CD4-positive, alpha-beta memory T cell (primary cell): ENCODE data around the gene NLRP12. TPM values are rescaled to one million over a fixed set of nuclear protein-coding genes. Genes with fewer than 3 reads are reported as not detected.
A peak's percentile ranks its signal among the peaks of the same experiment; 100 is the strongest.
"Not testable (repeated sequence)": the region's sequence is repeated elsewhere in the genome, so short reads cannot be mapped to it uniquely, and the experiment has no call there.

ENCODE experiments used
- CTCF ChIA-PET: fragments of 350-600 bp; sonication (Branson Sonifier 250); formaldehyde crosslinking; loops from one replicate; lab custom pipeline; 2021; ENCODE audit warnings: inconsistent platforms; ENCODE audit not compliant: partially characterized antibody; lab: Charles Lee
- POLR2A ChIA-PET: fragments of 350-600 bp; sonication (Branson Sonifier 250); formaldehyde crosslinking; loops from one replicate; lab custom pipeline; 2021; ENCODE audit not compliant: partially characterized antibody; lab: Charles Lee
- DNase-seq, 5 donors: peaks; one replicate each; pipeline versions ENCODE4 v3.0.0 to v3.0.0-alpha.2; 2020 to 2022; ENCODE audit warnings: mixed read lengths in 1 of 5
- H3K27ac ChIP-seq: one replicate; pipeline ENCODE4 v1.7.0; 2013; ENCODE audit warnings: low read depth, low read length
- H3K27me3 ChIP-seq: 2 replicates; pipeline ENCODE4 v1.7.0; 2013; ENCODE audit warnings: mild to moderate bottlenecking, low read length, moderate library complexity; ENCODE audit not compliant: insufficient read depth
- H3K36me3 ChIP-seq: 2 replicates; pipeline ENCODE4 v1.7.0; 2013; ENCODE audit warnings: mild to moderate bottlenecking, low read length, moderate library complexity; ENCODE audit not compliant: insufficient read depth
- H3K4me1 ChIP-seq: 2 replicates; pipeline ENCODE4 v1.7.0; 2013; ENCODE audit warnings: mild to moderate bottlenecking, low read length, moderate library complexity; ENCODE audit not compliant: insufficient read depth
- H3K4me3 ChIP-seq, 2 donors: one replicate each; pipeline ENCODE4 v1.7.0; 2013; ENCODE audit warnings: low read length in 2 of 2, mild to moderate bottlenecking in 1 of 2
- H3K9me3 ChIP-seq, 2 donors: one replicate each; pipeline ENCODE4 v1.7.0; 2013; ENCODE audit warnings: low read length in 2 of 2, control low read depth in 1 of 2; ENCODE audit not compliant: control insufficient read depth in 1 of 2
- H3K27ac Mint-ChIP-seq, 7 donors: one replicate each; pipeline ENCODE4 v1.8.0; 2020 to 2021; ENCODE audit warnings: mixed read lengths in 7 of 7, mild to moderate bottlenecking in 6 of 7, inconsistent platforms in 3 of 7, moderate library complexity in 3 of 7
- H3K27me3 Mint-ChIP-seq, 2 donors: one replicate each; pipeline ENCODE4 v1.8.0; 2020 to 2021; ENCODE audit warnings: mixed read lengths in 2 of 2
- H3K36me3 Mint-ChIP-seq, 2 donors: one replicate each; pipeline ENCODE4 v1.8.0; 2020 to 2021; ENCODE audit warnings: mixed read lengths in 2 of 2, inconsistent platforms in 1 of 2, mild to moderate bottlenecking in 1 of 2
- H3K4me1 Mint-ChIP-seq, 4 donors: one replicate each; pipeline ENCODE4 v1.8.0; 2020 to 2021; ENCODE audit warnings: mixed read lengths in 4 of 4, mild to moderate bottlenecking in 1 of 4
- H3K4me3 Mint-ChIP-seq, 8 donors: one replicate each; pipeline ENCODE4 v1.8.0; 2020 to 2021; ENCODE audit warnings: mixed read lengths in 8 of 8, mild to moderate bottlenecking in 7 of 8, moderate library complexity in 6 of 8, inconsistent platforms in 3 of 8
- H3K9me3 Mint-ChIP-seq, 8 donors: one replicate each; pipeline ENCODE4 v1.8.0; 2020 to 2021; ENCODE audit warnings: mixed read lengths in 8 of 8, mild to moderate bottlenecking in 5 of 8, inconsistent platforms in 3 of 8, moderate library complexity in 1 of 8
- intact Hi-C: fragments of 100-400 bp; cut with micrococcal nuclease; formaldehyde crosslinking; loops from one replicate; pipeline ENCODE4 v1.15.1; 2023
- polyA plus RNA-seq, 2 donors: library from polyadenylated mRNA; unstranded; fragments of 300-500 nt; fragmentation: Illumina TruSeq; gene quantifications; one replicate each; pipeline ENCODE4 v1.2.3, GENCODE V29; 2021
- total RNA-seq, 2 experiments: library from RNA; stranded (reverse); gene quantifications; one replicate each; pipeline ENCODE4 v1.2.3, GENCODE V29; 2021

NLRP12 gene
- total and polyA plus RNA-seq, 4 experiments from 2014 or later, result not detected

DNA sequence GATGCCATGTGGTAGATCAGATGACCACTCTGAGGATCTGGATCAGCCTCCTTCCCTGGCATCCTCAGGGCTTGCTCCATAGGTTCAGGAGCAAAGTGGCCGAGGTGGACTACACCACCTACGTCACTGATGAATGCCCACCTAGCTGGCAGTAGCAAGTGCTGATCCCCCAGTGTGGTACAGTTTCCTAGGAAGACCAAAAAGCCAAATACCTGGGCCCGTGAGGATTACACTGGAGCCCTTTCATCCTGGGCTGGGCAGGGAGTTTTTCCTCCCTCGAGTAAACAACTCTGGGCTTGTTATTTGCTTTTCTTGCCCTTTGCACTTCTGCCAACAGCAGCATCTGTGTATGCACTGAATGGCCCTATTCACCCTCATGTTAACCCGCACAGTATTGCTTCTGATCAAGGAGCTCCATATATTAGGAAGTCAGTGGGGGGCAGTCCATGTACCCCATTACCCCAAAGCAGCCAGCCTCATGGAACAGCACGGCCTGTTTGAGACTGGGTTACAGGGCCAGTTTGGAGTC, 40.3 kb upstream of the NLRP12 start:
- Histone ChIP-seq H3K27me3 (no peaks in the 10 kb centered on the region), H3K27ac (no peak overlapping the region), H3K36me3 (no peaks in the 10 kb centered on the region), H3K4me1 (peaks cover 19% of the 10 kb centered on the region), H3K4me3 (no peak overlapping the region), H3K9me3 (no peaks in the 10 kb centered on the region)
- peaks cover 0 to 4% (median 0%) of the 10 kb centered on the region in 8 donors for H3K9me3 Mint-ChIP-seq
- H3K4me3 Mint-ChIP-seq, result peak overlapping the region in 1 of 8 donors; percentile 29
- H3K36me3 Mint-ChIP-seq, result peaks cover 0 to 15% of the 10 kb centered on the region in 2 donors
- no peaks in the 10 kb centered on the region for H3K27me3 Mint-ChIP-seq
- POLR2A ChIA-PET, result no interaction called here
- CTCF ChIA-PET, result interaction anchor here (1.0 kb wide), 2 partner anchors 18 to 19 kb away, joined by 3 read pairs; partner anchors contain the start of gene PRKCG
- DNase-seq, result no peak
- H3K27ac Mint-ChIP-seq, result peak overlapping the region in 6 of 7 donors; percentile 61 to 99 (median 82)
- peaks cover 8 to 39% (median 13%) of the 10 kb centered on the region in 4 donors for H3K4me1 Mint-ChIP-seq
- intact Hi-C loops, result no loop called here

DNA sequence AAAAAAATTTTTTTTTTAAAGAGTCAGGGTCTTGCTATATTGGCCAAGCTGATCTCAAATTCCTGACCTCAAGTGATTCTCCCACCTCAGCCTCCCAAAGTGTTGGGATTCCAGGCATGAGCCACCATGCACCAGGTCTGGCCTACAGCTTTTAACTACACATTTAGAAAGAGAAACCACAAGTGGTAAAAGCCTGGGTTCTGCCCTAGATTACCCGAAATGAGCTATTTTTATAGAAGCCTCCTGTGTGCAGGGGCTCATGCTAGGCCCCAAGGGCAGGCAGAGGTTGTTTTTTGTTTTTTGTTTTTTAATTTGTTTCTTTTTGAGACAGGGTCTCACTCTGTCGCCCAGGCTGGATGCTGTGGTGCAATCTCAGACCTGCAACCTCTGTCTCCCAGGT, 29.6 kb upstream of the NLRP12 start:
- H3K4me3 ChIP-seq, result no peak overlapping the region
- peaks cover 7% of the 10 kb centered on the region for H3K4me1 ChIP-seq
- ChIA-PET CTCF (interaction anchor here (0.8 to 5.7 kb wide), 13 partner anchors 10 to 178 kb away, joined by 3 to 47 read pairs (median 5); partner anchors contain the start of genes MYADM and PRKCG), POLR2A (interaction anchor here (0.6 to 1.5 kb wide), 4 partner anchors 12 to 28 kb away, joined by 3 to 5 read pairs (median 4); partner anchors contain the start of genes MYADM and PRKCG)
- Mint-ChIP-seq H3K4me1 (peaks cover 7 to 15% (median 10%) of the 10 kb centered on the region in 4 donors), H3K9me3 (no peaks in the 10 kb centered on the region), H3K27me3 (peaks cover 14% of the 10 kb centered on the region in 2 donors), H3K27ac (no peak overlapping the region), H3K4me3 (no peak overlapping the region), H3K36me3 (no peaks in the 10 kb centered on the region)
- no peak for DNase-seq
- H3K27ac ChIP-seq, result no peak overlapping the region
- H3K9me3 ChIP-seq, result no peaks in the 10 kb centered on the region
- H3K36me3 ChIP-seq, result no peaks in the 10 kb centered on the region
- no peaks in the 10 kb centered on the region for H3K27me3 ChIP-seq
- intact Hi-C loops, result loop anchor here (1.0 kb wide), 2 partner anchors 14 to 29 kb away; partner anchors contain the start of genes MYADM and PRKCG

DNA sequence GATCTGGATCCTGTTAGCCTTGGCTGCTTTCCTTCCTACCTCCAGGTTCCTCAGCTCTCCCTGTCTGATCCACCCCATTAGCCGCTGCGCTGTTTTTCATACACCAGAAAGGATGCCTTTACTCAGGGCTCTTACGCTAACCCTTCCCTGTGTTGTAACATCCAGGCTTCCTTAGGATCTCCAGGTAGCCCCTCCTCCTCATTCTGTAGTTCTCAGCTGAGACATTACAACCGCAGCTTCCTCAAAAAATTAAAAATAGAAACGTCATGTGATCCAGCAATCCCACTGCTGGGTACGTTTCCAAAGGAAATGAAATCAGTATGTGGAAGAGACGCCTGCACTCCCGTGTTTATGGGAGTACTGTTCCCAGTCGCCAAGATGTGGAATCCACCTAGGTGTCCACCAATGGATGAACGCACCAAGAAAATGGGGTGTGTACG, 25.1 kb upstream of the NLRP12 start:
- H3K27me3 Mint-ChIP-seq, result peaks cover 24% of the 10 kb centered on the region in 2 donors
- CTCF ChIA-PET, result interaction anchor here (2.0 kb wide), 1 partner anchor 33 kb away, joined by 9 read pairs; the partner anchor contains the start of gene PRKCG
- POLR2A ChIA-PET, result no interaction called here

DNA sequence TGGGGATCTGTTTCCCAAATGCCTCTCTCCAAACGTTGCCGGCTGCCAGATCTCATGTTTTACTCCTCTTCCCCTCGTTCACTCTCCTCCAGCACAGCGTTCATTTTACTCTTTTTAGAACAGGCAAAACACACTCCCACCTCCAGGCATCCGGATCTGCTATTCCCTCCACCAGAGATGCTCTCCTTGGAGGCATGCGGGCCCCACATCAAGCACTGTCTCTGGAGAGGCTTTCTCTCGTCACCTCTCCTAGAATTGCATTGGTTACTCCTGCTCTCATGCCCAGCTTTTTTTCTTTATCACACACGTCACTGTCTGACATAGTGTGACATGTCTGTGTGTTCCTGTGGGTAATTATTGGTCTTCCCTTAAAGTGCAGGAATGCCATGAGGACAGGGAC, 23.4 kb upstream of the NLRP12 start:
- Histone ChIP-seq H3K4me1 (no peaks in the 10 kb centered on the region), H3K27me3 (no peaks in the 10 kb centered on the region), H3K27ac (no peak overlapping the region), H3K9me3 (no peaks in the 10 kb centered on the region), H3K36me3 (no peaks in the 10 kb centered on the region), H3K4me3 (no peak overlapping the region)
- CTCF ChIA-PET, result interaction anchor here (1.5 kb wide), 1 partner anchor 176 kb away, joined by 5 read pairs; no protein-coding TSS in a partner anchor
- no peaks in the 10 kb centered on the region for H3K9me3 Mint-ChIP-seq
- H3K27me3 Mint-ChIP-seq, result peaks cover 21 to 22% of the 10 kb centered on the region in 2 donors
- POLR2A ChIA-PET, result no interaction called here
- DNase-seq, result no peak
- peak overlapping the region in 1 of 7 donors; percentile 48 for H3K27ac Mint-ChIP-seq
- H3K4me3 Mint-ChIP-seq, result no peak overlapping the region
- H3K4me1 Mint-ChIP-seq, result peaks cover 3 to 7% (median 5%) of the 10 kb centered on the region in 4 donors
- H3K36me3 Mint-ChIP-seq, result no peaks in the 10 kb centered on the region
- intact Hi-C loops, result no loop called here

More for the DNA sequence above, 25.1 kb upstream of the NLRP12 start:
- Mint-ChIP-seq H3K9me3 (no peaks in the 10 kb centered on the region), H3K4me3 (peak overlapping the region in 1 of 8 donors; percentile 23), H3K4me1 (peaks cover 6 to 12% (median 9%) of the 10 kb centered on the region in 4 donors), H3K27ac (no peak overlapping the region), H3K36me3 (no peaks in the 10 kb centered on the region)
- Histone ChIP-seq H3K27me3 (no peaks in the 10 kb centered on the region), H3K27ac (no peak overlapping the region), H3K4me3 (no peak overlapping the region), H3K36me3 (no peaks in the 10 kb centered on the region), H3K4me1 (peaks cover 7% of the 10 kb centered on the region), H3K9me3 (no peaks in the 10 kb centered on the region)
- intact Hi-C loops, result no loop called here
- no peak for DNase-seq

DNA sequence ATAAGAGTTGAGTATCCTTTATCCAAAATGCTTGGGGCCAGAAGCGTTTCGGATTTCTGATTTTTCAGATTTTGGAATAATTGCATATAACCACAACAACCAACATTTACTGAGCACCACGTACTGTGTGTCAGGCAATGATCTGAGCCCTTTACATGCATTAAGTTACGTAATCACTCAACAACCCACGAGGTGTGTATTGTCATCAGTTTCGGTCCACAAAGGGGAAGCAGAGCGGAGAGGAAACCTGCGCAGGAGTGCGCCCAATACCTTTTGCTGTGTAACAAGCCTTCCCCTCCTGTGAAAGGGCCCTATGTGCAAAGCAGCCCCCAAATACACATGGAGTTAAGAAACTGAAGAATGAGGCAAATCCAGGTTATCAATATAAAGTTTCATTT, 20.7 kb upstream of the NLRP12 start:
- ChIA-PET POLR2A (no interaction called here), CTCF (no interaction called here)
- Mint-ChIP-seq H3K27me3 (peaks cover 18 to 20% of the 10 kb centered on the region in 2 donors), H3K36me3 (no peaks in the 10 kb centered on the region), H3K9me3 (no peaks in the 10 kb centered on the region), H3K27ac (peak overlapping the region in 1 of 7 donors; percentile 69), H3K4me1 (peaks cover 3 to 5% (median 4%) of the 10 kb centered on the region in 4 donors), H3K4me3 (no peak overlapping the region)
- intact Hi-C loops, result no loop called here
- Histone ChIP-seq H3K9me3 (no peaks in the 10 kb centered on the region), H3K36me3 (no peaks in the 10 kb centered on the region), H3K27me3 (no peaks in the 10 kb centered on the region), H3K4me3 (no peak overlapping the region), H3K4me1 (no peaks in the 10 kb centered on the region), H3K27ac (no peak overlapping the region)
- no peak for DNase-seq

DNA sequence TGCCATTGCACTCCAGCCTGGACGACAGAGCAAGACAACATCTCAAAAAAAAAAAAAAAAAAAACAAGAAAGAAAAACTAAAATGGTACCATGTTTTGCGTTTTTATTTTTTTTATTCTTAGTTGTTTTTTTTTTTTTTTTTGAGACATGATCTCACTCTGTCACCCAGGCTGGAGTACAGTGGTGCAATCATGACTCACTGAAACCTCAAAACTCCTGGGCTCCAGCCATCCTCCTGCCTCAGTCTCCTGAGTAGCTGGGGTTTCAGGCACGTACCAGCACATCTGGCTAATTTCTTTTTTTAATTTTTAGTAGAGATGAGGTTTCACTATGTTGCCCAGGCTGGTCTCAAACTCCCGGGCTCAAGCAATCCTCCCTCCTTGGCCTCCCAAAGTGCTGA, 16.8 kb upstream of the NLRP12 start:
- H3K27ac ChIP-seq, POLR2A ChIA-PET, H3K4me3 Mint-ChIP-seq, H3K4me1 Mint-ChIP-seq, H3K4me1 ChIP-seq, intact Hi-C loops, H3K9me3 ChIP-seq, H3K27ac Mint-ChIP-seq, H3K36me3 Mint-ChIP-seq, H3K4me3 ChIP-seq, H3K9me3 Mint-ChIP-seq, H3K36me3 ChIP-seq, DNase-seq, H3K27me3 ChIP-seq: not testable (repeated sequence)
- peaks cover 7 to 13% of the 10 kb centered on the region in 2 donors for H3K27me3 Mint-ChIP-seq
- CTCF ChIA-PET, result interaction anchor here (0.8 to 2.3 kb wide), 9 partner anchors 13 to 255 kb away, joined by 3 to 20 read pairs (median 4); no protein-coding TSS in a partner anchor

DNA sequence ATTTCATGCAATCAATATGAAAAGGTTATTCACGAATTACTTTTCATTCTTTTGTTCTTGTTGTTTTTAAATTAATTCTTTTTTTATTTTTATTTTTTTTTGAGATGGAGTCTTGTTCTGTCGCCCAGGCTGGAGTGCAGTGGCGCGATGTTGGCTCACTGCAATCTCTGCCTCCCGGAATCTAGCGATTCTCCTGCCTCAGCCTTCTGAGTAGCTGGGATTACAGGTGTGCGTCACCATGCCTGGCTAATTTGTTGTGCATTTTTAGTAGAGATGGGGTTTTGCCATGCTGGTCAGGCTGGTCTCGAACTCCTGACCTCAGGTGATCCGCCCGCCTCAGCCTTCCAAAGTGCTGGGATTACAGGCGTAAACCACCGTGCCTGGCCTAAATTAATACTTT, 16.1 kb upstream of the NLRP12 start:
- POLR2A ChIA-PET, H3K4me3 Mint-ChIP-seq, H3K4me3 ChIP-seq: not testable (repeated sequence)

More for the DNA sequence above, 16.1 kb upstream of the NLRP12 start:
- H3K4me1 ChIP-seq, H3K36me3 Mint-ChIP-seq, intact Hi-C loops, H3K4me1 Mint-ChIP-seq, H3K9me3 Mint-ChIP-seq, H3K27ac Mint-ChIP-seq, H3K9me3 ChIP-seq, H3K36me3 ChIP-seq, H3K27ac ChIP-seq, H3K27me3 ChIP-seq, DNase-seq: not testable (repeated sequence)
- CTCF ChIA-PET, result interaction anchor here (1.6 to 2.3 kb wide), 2 partner anchors 43 to 190 kb away, joined by 7 to 9 read pairs; no protein-coding TSS in a partner anchor
- H3K27me3 Mint-ChIP-seq, result peaks cover 6 to 14% of the 10 kb centered on the region in 2 donors
